ENCODE results near the gene FNDC3B.
A peak's percentile ranks its signal among the peaks of the same experiment; 100 is the strongest.

Gene FNDC3B

GRCh38 chr3:172347895-172348679 lies 308.7 kb downstream of the FNDC3B start:
- WGBS, 2 donors (ENCODE audit: extremely low coverage in 2 of 2, insufficient read length in 2 of 2, insufficient replicate concordance in 1 of 2) = no CpG with 5 or more reads among the region's 3 CpGs
- H2BK12ac ChIP-seq (ENCODE audit: low read length) = no peak overlapping the region
- H3K4ac ChIP-seq (ENCODE audit: low read length) = no peak overlapping the region
- no peak overlapping the region for H3K18ac ChIP-seq (ENCODE audit: low read length)
- H3K9ac ChIP-seq (ENCODE audit: low read depth, low read length, poor library complexity) = no peak overlapping the region
- no peak overlapping the region for H2BK5ac ChIP-seq (ENCODE audit: low read length)
- H2AFZ ChIP-seq (ENCODE audit: low read length) = no peak overlapping the region
- H3K27ac ChIP-seq (replicated peaks; ENCODE audit: low read length) = no peak overlapping the region
- H3K9me3 ChIP-seq (replicated peaks in 1 of 2; ENCODE audit: control insufficient read depth in 2 of 2, insufficient read depth in 1 of 2, low read depth in 1 of 2, low read length in 2 of 2) = peaks cover 0 to 3% of the 10 kb centered on the region in 2 donors
- no peaks in the 10 kb centered on the region for H3K4me1 ChIP-seq (ENCODE audit: control insufficient read depth in 2 of 2, insufficient read depth in 1 of 2, low read depth in 1 of 2, low read length in 2 of 2)
- no peak overlapping the region for H3K14ac ChIP-seq (ENCODE audit: low read length)
- no peak overlapping the region for H3K4me3 ChIP-seq (ENCODE audit: low read length in 2 of 2)
- H4K8ac ChIP-seq (ENCODE audit: low read depth, low read length) = no peak overlapping the region
- H2BK120ac ChIP-seq (ENCODE audit: low read depth, low read length) = no peak overlapping the region
- no peak overlapping the region for H3K23ac ChIP-seq (ENCODE audit: low read depth, low read length, poor library complexity)
- no peak for DNase-seq (ENCODE audit: low spot score)
- peaks cover 24 to 98% of the 10 kb centered on the region in 2 donors for H3K36me3 ChIP-seq (replicated peaks in 1 of 2; ENCODE audit: control insufficient read depth in 2 of 2, insufficient read depth in 2 of 2, low read length in 2 of 2)
- no peak overlapping the region for H2BK15ac ChIP-seq (ENCODE audit: low read length)
- H3K27me3 ChIP-seq (ENCODE audit: control insufficient read depth in 3 of 3, insufficient read depth in 3 of 3, low read depth in 1 of 3, low read length in 3 of 3) = peaks cover 0 to 2% (median 0%) of the 10 kb centered on the region in 3 experiments
- no peak overlapping the region for H2AK5ac ChIP-seq (ENCODE audit: low read depth, low read length)
- H3K79me1 ChIP-seq (ENCODE audit: low read depth, low read length) = no peaks in the 10 kb centered on the region
- H3K4me2 ChIP-seq (ENCODE audit: insufficient read depth, low read length, poor library complexity, severe bottlenecking) = no peak overlapping the region
- H4K91ac ChIP-seq (ENCODE audit: low read depth, low read length, poor library complexity) = no peak overlapping the region

GRCh38 chr3:172351895-172352466 lies 312.6 kb downstream of the FNDC3B start:
- Histone ChIP-seq H3K4me3 (ENCODE audit: low read length in 2 of 2) (no peak overlapping the region), H3K4me2 (ENCODE audit: insufficient read depth, low read length, poor library complexity, severe bottlenecking) (no peak overlapping the region), H3K4ac (ENCODE audit: low read length) (no peak overlapping the region), H4K8ac (ENCODE audit: low read depth, low read length) (no peak overlapping the region), H2AFZ (ENCODE audit: low read length) (no peak overlapping the region), H3K4me1 (ENCODE audit: control insufficient read depth in 2 of 2, insufficient read depth in 1 of 2, low read depth in 1 of 2, low read length in 2 of 2) (no peaks in the 10 kb centered on the region), H3K23ac (ENCODE audit: low read depth, low read length, poor library complexity) (no peak overlapping the region), H3K36me3 (replicated peaks in 1 of 2; ENCODE audit: control insufficient read depth in 2 of 2, insufficient read depth in 2 of 2, low read length in 2 of 2) (peaks cover 13 to 97% of the 10 kb centered on the region in 2 donors), H2BK15ac (ENCODE audit: low read length) (no peak overlapping the region), H2BK120ac (ENCODE audit: low read depth, low read length) (no peak overlapping the region), H2BK5ac (ENCODE audit: low read length) (no peak overlapping the region), H3K9ac (ENCODE audit: low read depth, low read length, poor library complexity) (no peak overlapping the region), H2BK12ac (ENCODE audit: low read length) (no peak overlapping the region), H3K79me1 (ENCODE audit: low read depth, low read length) (no peaks in the 10 kb centered on the region), H3K27ac (replicated peaks; ENCODE audit: low read length) (no peak overlapping the region), H2AK5ac (ENCODE audit: low read depth, low read length) (no peak overlapping the region), H4K91ac (ENCODE audit: low read depth, low read length, poor library complexity) (no peak overlapping the region), H3K18ac (ENCODE audit: low read length) (no peak overlapping the region), H3K9me3 (replicated peaks in 1 of 2; ENCODE audit: control insufficient read depth in 2 of 2, insufficient read depth in 1 of 2, low read depth in 1 of 2, low read length in 2 of 2) (peaks cover 0 to 3% of the 10 kb centered on the region in 2 donors), H3K14ac (ENCODE audit: low read length) (no peak overlapping the region), H3K27me3 (ENCODE audit: control insufficient read depth in 3 of 3, insufficient read depth in 3 of 3, low read depth in 1 of 3, low read length in 3 of 3) (peaks cover 0 to 2% (median 0%) of the 10 kb centered on the region in 3 experiments)
- DNase-seq (ENCODE audit: low spot score) = no peak
- no CpG with 5 or more reads among the region's 9 CpGs for WGBS, 2 donors (ENCODE audit: extremely low coverage in 2 of 2, insufficient read length in 2 of 2, insufficient replicate concordance in 1 of 2)

GRCh38 chr3:172352786-172353185 lies 313.4 kb downstream of the FNDC3B start:
- Histone ChIP-seq H2BK15ac (ENCODE audit: low read length) (no peak overlapping the region), H3K9ac (ENCODE audit: low read depth, low read length, poor library complexity) (no peak overlapping the region), H3K9me3 (replicated peaks in 1 of 2; ENCODE audit: control insufficient read depth in 2 of 2, insufficient read depth in 1 of 2, low read depth in 1 of 2, low read length in 2 of 2) (peaks cover 0 to 3% of the 10 kb centered on the region in 2 donors), H4K8ac (ENCODE audit: low read depth, low read length) (no peak overlapping the region), H3K4me1 (ENCODE audit: control insufficient read depth in 2 of 2, insufficient read depth in 1 of 2, low read depth in 1 of 2, low read length in 2 of 2) (no peaks in the 10 kb centered on the region), H2AK5ac (ENCODE audit: low read depth, low read length) (no peak overlapping the region), H3K79me1 (ENCODE audit: low read depth, low read length) (no peaks in the 10 kb centered on the region), H3K4me2 (ENCODE audit: insufficient read depth, low read length, poor library complexity, severe bottlenecking) (no peak overlapping the region), H3K23ac (ENCODE audit: low read depth, low read length, poor library complexity) (no peak overlapping the region), H2AFZ (ENCODE audit: low read length) (no peak overlapping the region), H2BK120ac (ENCODE audit: low read depth, low read length) (no peak overlapping the region), H3K36me3 (replicated peaks in 1 of 2; ENCODE audit: control insufficient read depth in 2 of 2, insufficient read depth in 2 of 2, low read length in 2 of 2) (peaks cover 10 to 97% of the 10 kb centered on the region in 2 donors), H2BK12ac (ENCODE audit: low read length) (no peak overlapping the region), H3K4ac (ENCODE audit: low read length) (no peak overlapping the region), H3K4me3 (ENCODE audit: low read length in 2 of 2) (no peak overlapping the region), H4K91ac (ENCODE audit: low read depth, low read length, poor library complexity) (no peak overlapping the region), H3K27me3 (ENCODE audit: control insufficient read depth in 3 of 3, insufficient read depth in 3 of 3, low read depth in 1 of 3, low read length in 3 of 3) (peaks cover 0 to 2% (median 0%) of the 10 kb centered on the region in 3 experiments), H3K18ac (ENCODE audit: low read length) (no peak overlapping the region), H3K27ac (replicated peaks; ENCODE audit: low read length) (no peak overlapping the region), H3K14ac (ENCODE audit: low read length) (peak overlapping the region; percentile 71), H2BK5ac (ENCODE audit: low read length) (no peak overlapping the region)
- WGBS, 2 donors (ENCODE audit: extremely low coverage in 2 of 2, insufficient read length in 2 of 2, insufficient replicate concordance in 1 of 2) = no CpG with 5 or more reads among the region's 10 CpGs
- DNase-seq (ENCODE audit: low spot score) = no peak

- Histone ChIP-seq H2AK5ac (ENCODE audit: low read depth, low read length) (no peak overlapping the region), H4K8ac (ENCODE audit: low read depth, low read length) (no peak overlapping the region), H3K27me3 (ENCODE audit: control insufficient read depth in 3 of 3, insufficient read depth in 3 of 3, low read depth in 1 of 3, low read length in 3 of 3) (peaks cover 0 to 2% (median 0%) of the 10 kb centered on the region in 3 experiments), H2BK12ac (ENCODE audit: low read length) (no peak overlapping the region), H3K14ac (ENCODE audit: low read length) (no peak overlapping the region), H3K9ac (ENCODE audit: low read depth, low read length, poor library complexity) (no peak overlapping the region), H3K27ac (replicated peaks; ENCODE audit: low read length) (no peak overlapping the region), H2BK5ac (ENCODE audit: low read length) (no peak overlapping the region), H4K91ac (ENCODE audit: low read depth, low read length, poor library complexity) (no peak overlapping the region), H3K23ac (ENCODE audit: low read depth, low read length, poor library complexity) (no peak overlapping the region), H2AFZ (ENCODE audit: low read length) (no peak overlapping the region), H2BK15ac (ENCODE audit: low read length) (no peak overlapping the region), H3K4ac (ENCODE audit: low read length) (no peak overlapping the region), H2BK120ac (ENCODE audit: low read depth, low read length) (no peak overlapping the region), H3K9me3 (replicated peaks in 1 of 2; ENCODE audit: control insufficient read depth in 2 of 2, insufficient read depth in 1 of 2, low read depth in 1 of 2, low read length in 2 of 2) (peaks cover 0 to 3% of the 10 kb centered on the region in 2 donors), H3K36me3 (replicated peaks in 1 of 2; ENCODE audit: control insufficient read depth in 2 of 2, insufficient read depth in 2 of 2, low read length in 2 of 2) (peaks cover 13 to 85% of the 10 kb centered on the region in 2 donors), H3K79me1 (ENCODE audit: low read depth, low read length) (no peaks in the 10 kb centered on the region), H3K4me1 (ENCODE audit: control insufficient read depth in 2 of 2, insufficient read depth in 1 of 2, low read depth in 1 of 2, low read length in 2 of 2) (no peaks in the 10 kb centered on the region), H3K4me3 (ENCODE audit: low read length in 2 of 2) (no peak overlapping the region), H3K18ac (ENCODE audit: low read length) (no peak overlapping the region), H3K4me2 (ENCODE audit: insufficient read depth, low read length, poor library complexity, severe bottlenecking) (no peak overlapping the region)
- no peak for DNase-seq (ENCODE audit: low spot score)
- no CpG with 5 or more reads among the region's 3 CpGs for WGBS, 2 donors (ENCODE audit: extremely low coverage in 2 of 2, insufficient read length in 2 of 2, insufficient replicate concordance in 1 of 2)
Measured at GRCh38 chr3:172354931-172355499, 315.6 kb downstream of the FNDC3B start.
